Stimulated activated CD4-positive, alpha-beta T cell treated with anti-CD3 and anti-CD28 coated beads, Interleukin-12 subunit alpha, Interleukin-12 subunit beta, amount 100 ng/mL, for 24 hours (primary cell): Measurements from ENCODE around the gene FGD6.
"Not testable (repeated sequence)": the region's sequence is repeated elsewhere in the genome, so short reads cannot be mapped to it uniquely, and the experiment has no call there.

Experiments used
- DNase-seq, 2 experiments: peaks; one replicate each; pipeline ENCODE4 v3.0.0-alpha.2; 2020; ENCODE audit warnings: low read depth in 2 of 2

The FGD6 gene

DNA sequence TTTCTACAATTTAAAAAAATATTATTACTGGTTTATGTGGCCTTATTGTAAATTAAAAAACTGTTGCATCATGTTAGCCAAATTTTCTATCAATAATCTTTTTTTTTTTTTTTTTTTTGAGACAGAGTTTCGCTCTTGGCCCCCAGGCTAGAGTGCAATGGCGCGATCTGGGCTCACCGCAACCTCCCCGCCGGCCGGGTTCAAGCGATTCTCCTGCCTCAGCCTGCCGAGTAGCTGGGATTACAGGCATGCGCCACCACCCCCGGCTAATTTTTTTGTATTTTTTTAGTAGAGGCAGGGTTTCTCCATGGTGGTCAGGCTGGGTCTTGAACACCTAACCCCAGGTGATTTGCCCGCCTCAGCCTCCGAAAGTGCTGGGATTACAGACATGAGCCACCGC is 16.9 kb upstream of the FGD6 start:
- not testable (repeated sequence) for DNase-seq

DNA sequence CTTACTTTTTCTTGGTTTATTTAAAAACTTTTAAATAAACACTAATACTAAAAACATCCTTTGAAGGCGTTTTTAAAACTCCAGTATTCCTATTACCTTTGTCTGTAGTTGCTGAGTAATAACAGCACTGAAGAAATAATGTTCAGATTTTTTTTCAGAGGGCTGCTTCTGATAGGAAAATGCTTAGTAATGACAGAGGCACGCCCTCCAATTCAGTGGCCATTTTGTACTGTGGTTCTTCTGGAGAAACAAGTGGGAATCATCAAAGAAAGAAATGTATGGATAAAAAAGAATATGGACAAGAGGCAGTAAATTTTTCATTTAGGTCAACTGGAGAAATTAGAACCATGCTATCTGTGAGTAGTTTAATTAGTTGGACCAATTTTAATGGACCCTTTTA is 13.9 kb upstream of the FGD6 start:
- DNase-seq: no peak

DNA sequence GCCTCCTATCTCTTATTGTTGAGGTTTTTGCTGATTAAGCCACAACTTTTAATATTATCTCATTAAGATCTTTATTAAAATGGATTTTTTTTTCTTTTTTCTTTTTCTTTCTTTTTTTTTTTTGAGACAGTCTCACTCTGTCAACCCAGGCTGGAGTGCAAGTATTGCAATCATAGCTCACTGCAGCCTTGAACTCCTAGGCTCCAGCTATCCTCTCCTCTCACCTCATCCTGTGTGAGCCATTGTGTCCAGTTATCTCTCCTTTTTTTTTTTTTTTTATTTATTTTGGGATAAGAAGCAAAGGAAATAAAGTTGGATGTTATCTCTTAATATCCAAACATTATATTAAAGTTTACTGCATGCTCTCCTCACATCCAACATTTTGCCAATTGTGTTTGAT is 13.0 kb upstream of the FGD6 start:
- DNase-seq: no peak

DNA sequence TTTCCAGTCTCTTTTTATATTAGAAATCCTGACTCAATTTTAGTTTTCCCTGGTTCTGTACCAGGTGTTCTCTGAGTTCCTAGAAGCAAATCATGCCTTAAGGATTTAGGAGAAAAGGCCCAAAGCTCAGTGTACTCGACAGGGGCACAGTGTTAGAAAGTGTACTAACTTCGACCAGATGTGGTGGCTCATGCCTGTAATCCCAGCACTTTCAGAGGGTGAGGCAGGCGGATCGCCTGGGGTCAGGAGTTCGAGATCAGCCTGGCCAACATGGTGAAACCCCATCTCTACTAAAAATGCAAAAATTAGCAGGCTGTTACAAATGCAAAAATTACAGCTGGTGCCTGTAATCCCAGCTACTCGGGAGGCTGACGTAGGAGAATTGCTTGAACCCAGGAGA is 12.4 kb upstream of the FGD6 start:
- no peak for DNase-seq

DNA sequence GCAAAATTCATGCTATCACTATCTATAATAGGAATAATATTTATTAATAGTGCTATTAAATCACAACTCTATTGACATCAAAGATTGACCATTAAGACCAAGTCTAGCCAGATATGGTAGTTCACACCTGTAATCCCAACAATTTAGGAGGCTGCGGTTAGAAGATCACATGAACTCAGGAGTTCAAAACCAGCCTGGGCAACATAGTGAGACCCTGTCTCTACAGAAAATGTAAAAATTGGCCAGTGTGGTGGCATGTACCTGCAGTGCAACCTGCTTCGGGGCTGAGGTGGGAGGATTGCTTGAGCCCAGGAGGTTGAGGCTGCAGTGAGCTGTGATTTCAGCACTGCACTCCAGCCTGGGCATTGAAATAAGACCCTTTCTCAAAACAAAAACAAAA is 11.3 kb upstream of the FGD6 start:
- DNase-seq: no peak

DNA sequence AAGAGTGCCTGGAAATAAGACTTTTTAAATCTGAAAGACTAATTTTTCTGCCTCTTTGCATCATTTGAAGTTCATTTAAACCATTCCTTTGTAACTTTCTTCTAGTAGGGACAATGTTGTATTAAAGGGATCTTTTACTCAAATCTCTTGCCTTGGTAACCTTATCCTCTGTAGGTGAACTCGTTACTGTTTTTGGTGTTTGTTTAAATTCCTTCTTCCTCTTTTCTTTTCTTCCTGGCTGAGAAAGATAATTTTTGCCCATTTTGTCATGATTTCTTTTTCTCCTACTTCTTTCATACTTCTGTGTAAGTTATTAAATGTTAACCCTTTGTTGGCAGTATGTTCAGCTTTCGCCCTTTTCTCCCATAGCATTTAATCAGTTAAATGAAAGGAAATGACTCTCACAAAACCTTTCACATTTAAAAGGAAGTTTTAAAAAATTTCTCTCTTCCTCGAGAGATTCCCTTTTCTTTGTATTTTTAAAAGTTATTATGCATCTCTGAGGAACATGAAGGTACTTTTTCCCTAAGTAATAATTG is 10.6 kb upstream of the FGD6 start:
- DNase-seq: no peak

DNA sequence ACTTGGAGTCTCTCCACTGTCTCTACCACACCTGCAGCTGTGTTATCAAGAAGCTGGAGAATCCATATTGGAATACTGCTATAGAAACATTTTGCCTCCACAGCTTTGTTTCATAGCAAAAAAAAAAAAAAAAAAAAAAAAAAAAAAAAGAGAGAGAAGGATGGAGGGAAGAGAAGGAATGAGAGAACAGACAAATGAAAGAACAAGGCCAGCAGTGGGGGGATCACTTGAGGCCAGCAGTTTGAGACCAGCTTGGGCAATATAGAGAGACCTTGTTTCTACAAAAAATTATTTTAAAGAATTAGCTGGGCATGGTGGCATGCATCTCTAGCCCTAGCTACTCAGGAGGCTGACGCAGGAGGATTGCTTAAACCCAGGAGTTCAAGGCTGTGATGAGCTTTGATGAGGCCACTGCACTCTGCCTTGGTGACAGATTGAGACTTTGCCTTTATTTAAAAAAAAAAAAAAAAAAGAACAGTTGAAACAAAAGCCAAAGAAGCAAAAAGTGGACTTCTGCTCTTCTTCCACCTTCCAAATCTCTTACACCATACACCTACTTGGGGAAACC is 8.5 kb upstream of the FGD6 start:
- DNase-seq: no peak

DNA sequence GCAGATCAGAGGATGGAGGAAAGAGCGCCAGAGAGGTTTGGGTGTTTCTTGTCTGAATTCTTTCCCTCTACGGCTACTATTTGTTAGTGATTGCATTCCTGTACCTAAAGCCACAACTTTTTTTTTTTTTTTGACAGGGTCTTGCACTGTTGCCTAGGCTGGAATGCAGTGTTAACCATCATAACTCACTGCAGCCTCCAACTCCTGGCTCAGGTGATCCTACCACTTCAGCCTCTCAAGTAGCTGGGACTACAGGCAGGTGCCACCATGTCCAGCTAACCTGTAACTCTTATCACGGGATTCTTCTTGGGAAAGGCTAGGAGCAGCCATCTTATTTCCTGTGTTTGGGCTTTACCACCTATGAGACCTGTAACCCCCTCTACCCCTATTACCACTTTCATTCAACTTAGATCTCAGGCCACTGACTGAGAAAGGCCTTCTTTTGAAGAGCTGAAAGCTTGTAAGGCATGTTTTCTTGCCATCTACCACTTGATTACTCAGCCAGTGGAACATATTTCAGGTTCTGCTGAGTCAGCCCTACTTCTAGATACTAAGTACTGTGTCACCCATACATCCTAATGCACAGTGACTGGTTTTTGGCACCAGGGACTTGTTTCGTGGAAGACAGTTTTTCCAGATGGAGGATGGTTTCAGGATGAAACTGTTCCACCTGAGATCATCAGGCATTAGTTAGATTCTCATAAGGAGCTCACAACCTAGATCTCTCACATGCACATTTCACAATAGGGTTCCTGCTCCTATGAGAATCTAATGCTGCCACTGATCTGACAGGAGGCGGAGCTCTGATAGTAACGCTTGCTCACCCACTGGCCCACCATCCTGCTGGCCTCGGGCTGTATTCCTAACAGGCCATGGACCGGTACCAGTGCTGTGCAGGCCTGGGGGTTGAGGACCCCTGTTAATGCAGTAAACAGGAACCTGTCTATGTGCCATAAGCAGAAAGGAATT is 7.2 kb upstream of the FGD6 start:
- no peak for DNase-seq

DNA sequence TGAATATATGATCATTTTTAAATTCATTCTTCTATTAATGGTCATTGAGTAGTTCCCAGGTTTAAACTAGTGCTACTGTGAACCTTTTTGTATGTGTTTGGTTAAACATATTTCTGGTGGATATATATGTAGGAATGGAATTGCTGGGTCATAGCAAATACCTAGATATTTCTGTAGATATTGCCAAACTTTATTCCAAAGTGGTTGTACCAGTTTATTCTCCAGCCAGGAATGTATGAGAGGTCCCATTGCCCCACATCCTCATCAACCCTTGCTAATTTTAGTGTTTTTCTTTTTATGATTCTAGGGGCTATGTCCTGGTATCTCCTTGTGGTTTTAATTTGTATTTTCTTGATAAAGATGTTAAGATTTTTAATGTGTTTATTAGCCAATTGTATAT is 3.5 kb upstream of the FGD6 start:
- DNase-seq: no peak

DNA sequence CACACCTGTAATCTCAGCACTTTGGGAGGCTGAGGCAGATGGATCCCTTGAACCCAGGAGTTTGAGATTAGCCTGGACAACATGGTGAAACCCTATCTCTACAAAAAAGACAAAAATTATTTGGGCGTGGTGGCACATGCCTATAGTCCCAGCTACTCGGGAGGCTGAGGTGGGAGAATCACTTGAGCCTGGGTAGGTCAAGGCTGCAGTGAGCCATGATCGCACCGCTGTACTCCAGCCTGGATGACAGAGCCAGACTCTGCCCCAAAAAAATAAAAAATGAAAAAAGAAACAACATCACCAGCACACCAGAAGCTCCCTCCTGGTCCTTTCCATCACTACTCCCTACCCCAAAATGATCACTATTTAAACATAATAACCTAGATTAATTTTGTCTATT is 2.9 kb upstream of the FGD6 start:
- DNase-seq: no peak

DNA sequence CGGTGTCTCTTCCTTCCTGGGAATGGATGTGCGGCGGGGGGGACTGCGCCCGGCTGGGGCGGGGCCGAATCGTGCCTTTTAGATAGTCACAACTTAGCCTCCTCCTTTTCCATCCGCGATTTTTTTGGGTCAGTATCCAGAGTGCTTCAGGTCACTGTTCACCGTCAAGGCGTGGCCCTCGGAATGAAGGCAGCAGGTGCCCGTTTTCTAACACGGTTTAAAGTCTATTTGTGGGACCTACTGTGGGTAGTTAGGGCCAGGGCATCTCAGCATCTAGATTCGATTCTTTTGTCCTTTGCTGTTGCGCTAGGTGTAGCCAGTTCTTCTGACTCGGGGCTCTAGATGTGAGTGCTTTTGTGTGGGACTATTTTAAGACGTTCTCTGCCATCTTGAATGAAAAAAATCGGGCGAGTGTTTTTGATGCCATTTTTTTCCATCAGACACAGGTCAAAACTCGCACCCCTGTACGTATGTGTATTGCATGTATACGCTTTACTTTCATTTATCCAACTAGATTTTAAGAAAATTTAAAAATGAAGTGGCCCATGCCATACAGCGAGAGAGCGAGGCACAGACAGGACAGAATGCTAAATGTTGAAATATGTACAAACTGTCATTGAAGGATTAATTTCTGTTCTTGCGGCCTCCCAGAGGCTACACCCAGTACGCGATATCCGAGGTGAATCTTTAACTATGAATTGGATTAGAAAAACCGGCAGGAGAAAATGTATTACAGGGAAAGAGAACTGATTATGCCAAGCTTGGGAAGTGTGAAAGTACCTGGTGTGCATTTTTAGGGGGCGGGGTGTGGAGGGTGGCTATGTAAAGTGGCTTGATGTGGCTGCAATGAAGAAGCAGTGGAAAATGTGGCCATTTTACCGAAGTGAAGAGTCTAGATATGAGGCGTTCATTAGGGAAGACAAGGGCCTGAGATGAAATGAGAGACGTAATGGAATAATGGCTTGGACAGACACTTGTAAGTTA is 1.2 kb upstream of the FGD6 start:
- peak in 1 of 2 experiments; percentile 38 for DNase-seq

DNA sequence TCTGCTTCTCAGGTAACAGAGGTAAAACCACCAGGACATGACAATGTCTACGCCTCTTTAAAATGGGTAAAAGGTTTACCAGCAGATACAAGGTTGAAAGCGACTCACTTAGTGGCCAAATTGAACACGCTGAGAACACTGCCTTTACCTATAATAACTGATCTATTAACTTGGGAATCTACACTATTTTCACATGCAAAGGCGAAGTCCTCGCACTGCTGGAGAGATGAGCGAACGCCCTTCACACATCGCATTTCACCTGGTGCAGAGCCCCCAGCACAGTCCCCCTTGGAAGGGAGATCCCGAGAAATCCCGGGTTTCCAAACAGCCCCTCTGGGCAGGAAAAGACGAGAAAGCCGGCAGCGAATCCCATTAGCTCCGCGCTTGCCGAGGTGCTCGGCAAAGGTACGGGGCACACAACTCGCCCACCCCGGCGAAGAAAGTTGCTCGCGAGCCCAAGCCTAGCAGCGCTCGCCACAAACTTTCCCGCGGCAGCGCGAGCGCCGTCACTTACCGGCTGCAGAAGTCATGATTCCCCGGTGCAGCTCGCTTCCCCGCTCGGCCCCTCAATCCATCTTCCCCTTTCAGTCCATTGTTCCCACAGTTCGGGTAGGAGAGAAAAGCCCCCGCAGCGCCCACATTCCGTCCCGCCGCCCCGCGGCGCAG is 423 bp downstream of the FGD6 start:
- no peak for DNase-seq

DNA sequence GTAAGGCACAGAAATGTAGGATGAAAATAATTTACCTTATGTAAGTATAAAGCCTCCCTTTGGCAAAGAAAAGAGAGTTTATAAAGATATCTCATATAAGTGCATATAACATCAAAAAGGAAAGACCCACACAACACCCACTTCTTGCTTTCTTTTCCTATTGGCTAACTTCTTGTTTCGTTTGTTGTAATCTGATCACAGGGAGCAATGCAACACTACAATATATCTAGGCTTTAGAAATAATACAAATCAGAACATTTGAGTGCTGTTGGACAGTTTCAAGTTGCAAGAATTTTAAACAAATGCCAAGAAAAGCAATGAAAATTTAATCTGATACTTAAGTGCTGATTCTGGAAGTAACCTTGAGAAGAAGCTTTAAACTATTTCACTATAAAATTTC is 1.3 kb downstream of the FGD6 start:
- DNase-seq: no peak

DNA sequence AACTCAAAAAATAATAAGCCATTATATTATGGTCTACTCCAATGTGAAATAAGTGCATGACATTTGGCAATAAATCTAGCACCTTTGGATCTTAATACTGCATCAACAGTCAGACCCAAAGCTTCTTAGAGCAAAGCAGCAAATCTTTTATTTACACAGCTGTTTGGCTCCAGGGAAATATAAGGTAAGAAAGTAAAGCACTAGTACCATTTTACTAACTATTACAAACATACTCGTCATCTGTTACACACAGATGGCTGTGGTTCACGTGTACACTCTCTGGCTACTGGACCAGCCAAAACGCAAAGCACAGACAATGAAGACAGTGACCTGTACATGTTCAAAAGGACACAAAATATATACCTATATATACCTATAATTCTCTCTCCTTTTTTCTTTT is 2.8 kb downstream of the FGD6 start:
- DNase-seq: no peak

DNA sequence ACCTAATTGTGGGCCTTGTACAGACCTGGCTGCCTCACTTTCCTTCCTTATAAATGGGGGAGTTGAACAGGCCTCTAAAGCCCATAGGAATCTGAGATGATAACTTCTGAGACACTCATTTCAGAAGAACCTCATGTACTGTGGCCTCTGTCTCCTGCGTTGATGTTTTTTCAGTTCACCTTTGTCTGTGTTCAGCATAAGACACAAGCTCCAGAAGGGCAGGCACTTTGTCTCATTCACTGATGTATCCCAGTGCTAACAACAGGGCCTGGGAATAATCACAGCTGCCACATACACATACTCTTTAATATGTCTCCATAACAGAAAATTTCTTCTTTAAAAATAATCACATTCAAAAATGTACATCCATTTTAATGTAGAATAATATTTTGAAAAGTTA is 3.3 kb downstream of the FGD6 start:
- no peak for DNase-seq

DNA sequence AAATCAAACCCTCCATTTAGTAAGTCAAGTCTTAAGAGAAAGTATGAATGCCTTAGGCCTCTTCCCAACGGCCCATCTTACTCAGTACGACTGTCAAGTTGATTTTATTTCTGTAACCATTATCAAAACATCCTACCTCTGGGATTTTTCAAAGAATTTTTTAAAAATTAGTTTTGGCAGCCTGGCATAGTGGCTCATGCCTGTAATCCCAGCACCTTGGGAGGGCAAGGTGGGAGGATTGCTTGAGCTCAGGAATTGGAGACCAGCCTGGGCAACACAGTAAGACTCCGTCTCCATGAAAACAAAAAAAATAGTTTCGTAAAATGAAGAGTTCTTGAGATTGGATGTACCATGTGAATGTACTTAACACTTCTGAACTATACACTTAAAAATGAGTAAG is 4.1 kb downstream of the FGD6 start:
- no peak for DNase-seq

DNA sequence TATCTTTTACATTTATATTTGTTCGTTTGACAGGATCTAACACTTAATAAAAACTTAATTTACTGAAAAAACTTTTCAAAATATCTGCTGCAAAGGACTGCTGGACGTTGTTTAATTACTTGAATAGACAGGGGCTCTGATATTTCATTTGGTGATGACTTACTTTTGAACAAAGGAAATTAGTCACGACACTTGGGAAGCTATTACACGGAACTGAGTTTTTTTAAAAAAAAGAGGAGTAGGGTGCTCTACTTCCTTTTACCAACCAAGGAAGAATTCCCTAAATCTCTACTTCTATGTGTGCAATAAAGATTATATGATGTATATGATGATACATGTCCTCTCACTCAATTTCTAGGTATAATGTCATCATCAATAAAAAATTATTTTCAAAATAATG is 4.7 kb downstream of the FGD6 start:
- no peak for DNase-seq

DNA sequence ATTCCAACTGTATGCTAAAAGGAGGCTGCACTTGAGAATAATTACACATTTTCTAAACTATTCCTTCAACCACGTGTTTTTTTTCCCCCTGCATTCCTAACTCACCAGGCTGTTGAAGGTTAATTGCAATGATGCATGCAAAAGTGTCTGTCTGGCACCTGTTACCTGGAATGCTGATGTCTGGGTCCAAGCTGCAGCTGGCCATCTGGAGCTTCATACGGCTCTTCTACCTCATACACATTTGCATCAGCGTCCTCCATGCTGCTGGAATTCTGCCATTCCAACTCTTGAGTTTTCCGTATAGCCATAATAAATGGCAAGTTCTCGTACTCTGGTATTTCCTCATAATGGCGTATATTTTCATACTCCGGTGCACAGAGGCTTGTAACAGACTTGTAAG is 8.6 kb downstream of the FGD6 start:
- no peak for DNase-seq

DNA sequence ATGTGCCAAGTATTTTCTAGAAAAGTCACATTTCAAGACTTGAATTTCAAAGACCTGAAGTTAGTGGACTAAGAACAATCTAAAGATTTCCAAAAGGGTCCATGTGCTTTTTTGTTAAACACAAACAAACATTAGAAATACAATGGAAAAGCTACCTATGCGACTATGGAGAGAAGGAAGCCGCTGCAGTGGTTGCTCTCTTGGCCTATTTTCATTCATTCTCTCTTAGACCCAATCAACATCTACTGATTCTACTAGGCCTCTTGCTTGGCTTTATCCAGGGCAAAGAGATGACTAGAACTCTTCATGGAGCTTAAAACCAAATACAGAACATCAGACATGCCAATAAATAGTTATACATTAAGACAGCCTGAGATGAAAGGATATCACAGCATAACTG is 9.9 kb downstream of the FGD6 start:
- no peak for DNase-seq

DNA sequence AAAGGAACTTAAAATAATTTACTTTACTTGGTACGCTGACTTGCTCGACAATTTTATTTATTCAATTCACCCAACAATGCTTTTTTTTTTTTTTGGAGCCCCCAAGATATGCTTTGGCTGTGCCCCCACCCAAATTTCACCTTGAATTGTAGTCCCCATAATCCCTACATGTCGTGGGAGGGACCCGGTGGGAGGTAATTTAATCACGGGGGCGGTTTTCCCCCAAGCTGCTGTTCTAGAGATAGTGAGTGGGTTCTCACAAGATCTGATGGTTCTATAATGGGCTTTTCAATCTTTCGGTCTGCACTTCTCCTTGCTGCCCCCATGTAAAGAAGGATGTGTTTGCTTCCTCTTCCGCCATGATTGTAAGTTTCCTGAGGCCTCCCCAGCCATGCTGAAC is 10.4 kb downstream of the FGD6 start:
- no peak for DNase-seq

DNA sequence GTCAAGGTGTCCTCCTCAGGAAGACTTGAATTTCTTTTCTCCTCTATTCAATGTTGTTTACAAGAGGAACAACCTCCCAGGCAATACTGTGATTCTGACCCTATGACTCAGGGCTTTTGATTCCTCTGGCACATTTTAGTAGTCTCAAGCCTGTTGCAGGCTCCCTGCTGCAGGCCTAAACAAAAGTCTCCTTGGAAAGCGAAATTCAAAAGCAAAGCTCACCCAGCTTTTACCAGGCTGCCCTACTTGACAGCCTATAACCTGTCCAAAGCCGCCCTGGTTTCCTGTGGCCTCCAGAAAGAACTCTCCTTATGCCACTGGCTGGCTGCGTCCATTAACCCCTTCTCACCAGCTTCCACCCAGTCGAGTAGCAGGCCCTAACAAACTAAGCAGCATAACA is 11.6 kb downstream of the FGD6 start:
- DNase-seq: no peak
